Stimulated activated CD4-positive, alpha-beta T cell treated with anti-CD3 and anti-CD28 coated beads, Interleukin-2, amount 100 ng/mL, for 4 hours (primary cell): Measurements from ENCODE around the gene PKN1.

Source experiments
- DNase-seq: peaks from one replicate; pipeline ENCODE4 v3.0.0-alpha.2; 2020; ENCODE audit warnings: low read depth

The PKN1 gene

GRCh38 chr19:14467391-14467790 is 34.3 kb downstream of the PKN1 start:
- DNase-seq, result no peak

DNA sequence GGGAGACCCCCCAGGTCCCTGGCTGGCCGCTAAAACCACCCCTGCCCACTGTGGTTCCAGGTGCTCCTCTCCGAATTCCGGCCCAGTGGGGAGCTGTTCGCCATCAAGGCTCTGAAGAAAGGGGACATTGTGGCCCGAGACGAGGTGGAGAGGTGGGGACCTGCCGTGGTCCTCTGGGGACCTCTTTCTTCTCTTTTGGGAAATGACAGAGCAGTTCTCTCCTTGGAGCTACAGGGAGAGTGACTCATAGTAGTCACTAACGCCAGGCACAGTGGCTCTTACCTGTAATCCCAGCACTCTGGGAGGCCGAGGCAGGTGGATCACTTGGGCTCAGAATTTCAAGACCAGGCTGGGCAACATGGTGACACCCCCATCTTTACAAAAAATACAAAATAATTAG is 34.7 kb downstream of the PKN1 start:
- DNase-seq, result no peak

- no peak for DNase-seq
Observed at GRCh38 chr19:14470031-14470876, 37.1 kb downstream of the PKN1 start.

DNA sequence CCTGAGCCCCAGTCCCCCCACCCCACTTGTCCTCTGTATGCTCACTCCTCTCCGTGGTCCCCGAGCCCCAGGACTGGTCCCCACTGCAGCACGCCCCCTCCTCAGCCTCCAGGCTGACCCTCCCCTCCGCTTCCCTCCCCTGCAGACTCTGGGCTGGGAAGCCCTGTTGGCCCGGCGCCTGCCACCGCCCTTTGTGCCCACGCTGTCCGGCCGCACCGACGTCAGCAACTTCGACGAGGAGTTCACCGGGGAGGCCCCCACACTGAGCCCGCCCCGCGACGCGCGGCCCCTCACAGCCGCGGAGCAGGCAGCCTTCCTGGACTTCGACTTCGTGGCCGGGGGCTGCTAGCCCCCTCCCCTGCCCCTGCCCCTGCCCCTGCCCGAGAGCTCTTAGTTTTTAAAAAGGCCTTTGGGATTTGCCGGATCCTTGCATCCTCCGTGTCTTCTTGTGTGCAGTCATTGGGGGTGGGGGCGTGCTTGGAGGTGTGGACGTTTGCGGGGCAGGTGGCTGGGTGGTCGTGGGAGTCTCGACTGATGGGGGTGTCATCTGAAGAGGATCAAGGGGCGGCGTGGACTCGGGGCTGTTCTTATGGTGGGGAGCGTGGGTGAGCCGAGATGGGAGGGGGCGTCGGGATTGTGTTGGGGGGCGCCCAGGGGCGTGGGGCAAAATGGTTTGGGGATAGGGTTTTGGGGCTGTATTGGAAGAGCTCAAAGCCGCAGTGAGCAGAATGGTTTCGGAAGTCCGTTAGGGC is 38.5 kb downstream of the PKN1 start:
- no peak for DNase-seq

GRCh38 chr19:14472202-14472938 is 39.3 kb downstream of the PKN1 start:
- peak; percentile 83 for DNase-seq

DNA sequence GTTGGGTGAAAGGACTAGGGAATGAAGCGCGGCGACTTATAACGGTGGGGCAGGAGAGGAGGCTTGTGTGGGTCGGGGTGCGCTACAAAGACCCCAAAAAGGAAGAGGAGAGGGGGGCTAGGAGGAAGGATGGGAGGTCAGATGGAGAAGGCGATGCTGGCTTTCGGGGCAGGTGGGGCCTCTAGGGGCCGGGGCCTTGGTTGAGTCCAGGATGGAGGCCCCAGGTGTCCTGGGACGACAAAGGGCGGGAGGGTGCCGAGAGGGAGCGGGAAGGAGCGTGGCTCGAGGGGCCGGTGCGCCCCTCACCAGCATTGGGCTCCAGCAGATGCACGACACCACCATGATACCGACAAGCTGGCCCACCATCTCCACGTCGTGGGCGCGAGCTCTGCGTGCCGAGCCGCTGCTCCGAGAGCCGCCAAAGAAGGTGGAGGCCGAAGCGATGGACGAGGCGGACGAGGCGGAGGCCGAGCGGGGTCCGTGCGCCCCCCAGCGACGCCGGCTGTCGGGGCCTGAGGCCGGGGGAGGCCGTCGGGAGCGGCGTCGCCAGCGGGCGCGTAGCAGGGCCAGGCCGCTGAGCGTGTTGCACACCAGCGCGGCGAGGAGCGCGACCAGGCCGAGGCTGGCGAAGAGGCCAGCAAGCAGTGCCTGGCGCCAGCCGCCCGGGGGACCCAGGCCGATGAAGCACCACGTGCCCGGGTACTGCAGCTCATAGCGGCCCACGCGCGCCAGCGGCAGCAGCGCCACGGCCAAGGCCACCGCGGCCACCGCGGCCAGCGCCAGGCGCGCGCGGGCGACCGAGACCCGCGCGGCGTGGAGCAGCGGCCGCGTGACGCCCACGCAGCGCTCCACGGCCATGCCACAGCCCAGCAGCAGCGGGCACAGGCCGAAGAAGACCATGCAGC is 40.2 kb downstream of the PKN1 start:
- no peak for DNase-seq

- no peak for DNase-seq
Observed at GRCh38 chr19:14473978-14474578, 41.0 kb downstream of the PKN1 start.

- no peak for DNase-seq
Observed at GRCh38 chr19:14474827-14475226, 41.7 kb downstream of the PKN1 start.

- no peak for DNase-seq
Observed at GRCh38 chr19:14475251-14476073, 42.4 kb downstream of the PKN1 start, which contains the start of gene PTGER1. TSS of gene PTGER1 (minus strand) at chr19:14475354. CDS start at chr19:14474320, 1,034 bp downstream.

GRCh38 chr19:14476327-14476672 is 43.2 kb downstream of the PKN1 start:
- DNase-seq, result no peak

DNA sequence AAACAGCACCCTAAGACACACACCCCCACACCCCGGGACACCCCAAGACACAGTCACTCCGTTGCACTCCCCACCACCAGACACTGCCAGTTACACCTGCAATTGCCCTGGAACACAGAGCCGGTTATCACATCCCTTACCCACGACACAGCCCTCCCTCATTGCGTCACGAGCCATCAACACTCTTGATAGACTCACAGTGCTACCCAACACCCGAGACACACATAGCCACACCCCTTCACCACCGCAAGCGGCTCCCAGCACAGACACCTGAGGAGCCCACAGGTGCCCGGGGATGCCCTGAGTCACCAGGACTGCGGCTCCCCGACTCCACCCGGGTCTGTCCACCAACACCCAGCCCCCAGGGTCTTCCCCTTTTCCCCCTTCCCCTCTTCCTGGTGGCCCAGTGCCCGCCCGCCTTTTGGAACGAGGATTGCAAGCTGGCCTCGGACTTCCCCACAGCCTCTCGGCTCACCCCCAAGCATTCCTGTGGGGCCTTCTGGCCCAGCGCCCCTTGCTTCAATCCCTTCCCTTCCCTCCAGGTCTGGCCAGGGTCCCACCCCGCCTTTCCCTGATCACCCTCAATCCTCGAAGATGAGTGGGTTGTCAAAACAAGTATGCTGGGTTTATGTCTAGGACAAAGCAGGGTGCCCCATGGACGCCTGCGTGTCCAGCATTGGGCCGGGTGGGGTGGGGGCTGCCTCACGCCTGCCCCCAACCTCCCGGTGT is 43.7 kb downstream of the PKN1 start:
- DNase-seq, result no peak

GRCh38 chr19:14477418-14478112 is 44.5 kb downstream of the PKN1 start:
- no peak for DNase-seq

DNA sequence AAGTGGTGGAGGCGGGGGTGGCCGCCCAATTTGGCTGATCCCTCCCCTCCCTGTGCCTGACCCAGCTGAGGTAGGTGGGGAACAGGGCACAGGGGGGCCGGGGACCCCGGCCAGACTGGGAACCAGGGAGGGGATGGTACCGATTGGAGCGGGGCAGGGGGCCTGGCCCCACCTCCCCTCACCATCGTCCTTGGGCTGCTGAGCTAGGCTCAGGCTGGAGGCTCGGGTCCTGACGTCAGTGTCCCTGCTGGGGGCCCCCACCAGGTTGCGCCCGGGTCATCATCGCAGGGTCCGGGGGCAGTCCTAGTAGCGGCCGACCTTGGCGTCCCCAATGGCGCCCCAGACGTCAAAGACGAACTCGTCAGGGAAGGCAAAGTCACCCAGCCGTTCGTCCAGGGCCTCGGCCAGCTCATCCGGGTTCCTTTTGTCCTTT is 45.0 kb downstream of the PKN1 start:
- DNase-seq, result no peak

GRCh38 chr19:14479309-14479974 is 46.3 kb downstream of the PKN1 start:
- DNase-seq, result no peak

DNA sequence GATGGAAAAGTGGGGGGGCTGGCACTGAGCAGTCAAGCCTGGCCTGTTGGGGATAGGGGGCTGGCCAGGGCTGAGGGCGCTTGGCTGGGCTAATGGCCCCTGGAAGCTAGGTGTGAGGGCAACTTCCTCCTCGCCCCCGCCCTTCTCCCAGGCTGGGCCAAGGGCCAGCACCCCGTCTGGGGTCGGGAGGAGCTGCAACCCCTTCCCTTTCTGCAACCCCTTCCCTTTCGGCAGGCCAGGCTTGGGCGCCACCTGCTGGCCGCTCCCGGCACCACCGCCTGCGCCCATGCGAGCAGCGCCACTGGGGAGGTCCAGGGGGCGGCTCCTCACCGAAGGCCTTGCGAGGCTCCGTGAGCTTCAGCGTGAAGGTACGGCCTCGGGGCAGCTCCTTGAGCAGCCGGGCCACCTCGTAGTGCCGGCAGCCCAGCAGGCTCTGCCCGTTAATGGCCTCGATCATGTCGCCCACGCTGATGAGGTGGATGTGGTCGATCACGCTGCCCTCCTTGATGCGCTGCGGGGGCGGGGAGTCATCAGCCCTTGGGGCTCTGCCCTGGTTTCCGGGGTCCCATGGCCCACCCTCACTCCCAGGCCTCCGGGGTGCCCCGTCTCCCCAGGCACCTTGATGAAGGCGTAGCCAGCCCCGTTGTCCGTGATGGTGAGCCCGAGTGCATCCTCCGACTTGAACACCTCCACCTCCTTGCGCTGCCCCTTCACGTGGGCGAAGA is 47.0 kb downstream of the PKN1 start:
- DNase-seq, result peak; percentile 49

DNA sequence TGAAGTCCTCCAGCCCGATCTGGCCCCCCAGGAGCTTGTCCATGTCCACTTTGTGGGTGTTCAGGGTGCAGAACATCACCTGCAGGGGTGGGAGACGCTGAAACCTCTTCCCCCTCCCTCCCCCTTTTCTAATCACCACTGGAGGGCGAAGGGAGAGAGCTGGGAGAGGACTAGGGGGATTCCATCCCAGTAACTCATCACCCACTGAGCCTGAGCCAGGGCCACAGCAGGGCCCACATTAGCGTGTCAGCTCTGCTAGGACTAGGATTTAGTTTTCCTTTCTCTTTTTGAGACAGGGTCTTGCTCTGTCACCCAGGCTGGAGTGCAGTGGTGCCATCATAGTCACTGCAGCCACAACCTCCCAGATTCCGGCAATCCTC is 47.6 kb downstream of the PKN1 start:
- DNase-seq, result no peak

- no peak for DNase-seq
Observed at GRCh38 chr19:14482172-14482941, 49.3 kb downstream of the PKN1 start.
